Activated CD4-positive, alpha-beta T cell treated with anti-CD3 and anti-CD28 coated beads, Interleukin-2, amount 10 ng/mL, durations not matched to agents 24 days and 14 days (primary cell): ENCODE data around the gene KRTAP5-8. TPM values are rescaled to one million over a fixed set of nuclear protein-coding genes. Genes with fewer than 3 reads are reported as not detected.

Experiments
- DNase-seq: peaks from one replicate; pipeline ENCODE4 v3.0.0; 2022
- H3K27ac Mint-ChIP-seq: one replicate; pipeline ENCODE4 v1.8.0; 2022; ENCODE audit warnings: mild to moderate bottlenecking, mixed read lengths
- H3K27me3 Mint-ChIP-seq: one replicate; pipeline ENCODE4 v1.8.0; 2022; ENCODE audit warnings: mixed read lengths
- H3K36me3 Mint-ChIP-seq: one replicate; pipeline ENCODE4 v1.8.0; 2022; ENCODE audit warnings: low read depth, mild to moderate bottlenecking, mixed read lengths
- H3K4me1 Mint-ChIP-seq: one replicate; pipeline ENCODE4 v1.8.0; 2021; ENCODE audit warnings: mixed read lengths
- H3K4me3 Mint-ChIP-seq: one replicate; pipeline ENCODE4 v1.8.0; 2022; ENCODE audit warnings: mild to moderate bottlenecking, moderate library complexity, mixed read lengths
- H3K9me3 Mint-ChIP-seq: one replicate; pipeline ENCODE4 v1.8.0; 2021; ENCODE audit warnings: mixed read lengths
- intact Hi-C: fragments of 100-400 bp; cut with micrococcal nuclease; formaldehyde crosslinking; loops from one replicate; pipeline ENCODE4 v1.15.1; 2023
- total RNA-seq: library from RNA; stranded (reverse); gene quantifications from 2 replicates; pipeline ENCODE4 v1.2.3, GENCODE V29; 2022

The KRTAP5-8 gene
- total RNA-seq, 1 donor from 2014 or later = not detected

- Mint-ChIP-seq H3K9me3 (no peaks in the 10 kb centered on the region), H3K36me3 (peaks cover 73% of the 10 kb centered on the region), H3K4me1 (peaks cover 8% of the 10 kb centered on the region), H3K27me3 (no peaks in the 10 kb centered on the region), H3K4me3 (no peak overlapping the region), H3K27ac (no peak overlapping the region)
- intact Hi-C loops = no loop called here
- DNase-seq = no peak
These were observed 37.2 kb upstream of the KRTAP5-8 start for GRCh38 chr11:71500601-71501021.

DNA sequence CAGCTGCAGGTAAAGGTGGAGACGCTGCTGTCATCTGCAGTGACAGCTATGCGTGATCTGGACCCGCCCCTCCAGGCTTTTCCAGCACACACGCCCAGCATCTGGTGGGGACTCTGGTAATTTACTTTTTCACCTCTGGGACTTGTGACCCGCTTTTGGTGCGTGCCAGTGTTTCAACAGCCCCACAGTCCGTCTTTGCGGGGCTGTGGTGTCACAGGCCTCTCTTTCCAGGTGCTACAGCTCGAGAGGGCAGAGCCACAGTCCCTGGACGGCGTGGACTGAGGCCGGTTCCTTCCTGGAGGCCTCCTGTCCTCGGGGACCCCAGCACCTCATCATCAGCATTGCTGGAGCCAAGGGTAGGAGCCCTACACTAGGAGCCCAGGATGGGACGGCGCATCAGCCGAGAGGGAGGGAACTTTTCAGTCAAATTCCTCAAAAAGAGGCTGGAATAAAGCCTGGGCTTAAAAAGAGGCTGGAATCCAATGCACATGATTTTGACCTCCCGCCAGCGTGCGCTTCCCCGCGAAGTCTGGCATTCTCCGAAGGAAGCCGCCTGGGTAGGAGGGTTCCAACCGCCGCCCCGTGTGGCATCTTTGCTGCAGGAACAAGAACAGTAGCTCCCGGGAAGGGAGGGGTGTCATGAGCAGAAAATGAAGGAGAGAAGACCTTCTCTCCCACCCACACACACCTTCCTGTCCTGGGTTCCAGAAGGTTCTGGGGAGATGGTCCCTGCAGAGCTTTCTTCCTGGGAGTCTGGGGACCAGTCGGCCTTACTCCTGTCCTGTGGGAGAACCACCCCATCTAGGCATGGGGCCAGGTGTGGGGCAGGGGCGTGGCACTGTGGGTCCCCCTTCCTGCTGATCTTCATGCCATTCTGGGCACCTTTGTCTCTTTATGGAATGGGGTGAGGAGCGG lies 36.5 kb upstream of the KRTAP5-8 start:
- Mint-ChIP-seq H3K27ac (no peak overlapping the region), H3K4me3 (no peak overlapping the region), H3K36me3 (peaks cover 73% of the 10 kb centered on the region), H3K9me3 (no peaks in the 10 kb centered on the region), H3K27me3 (no peaks in the 10 kb centered on the region), H3K4me1 (peaks cover 8% of the 10 kb centered on the region)
- intact Hi-C loops = no loop called here
- DNase-seq = no peak

GRCh38 chr11:71502026-71502425 lies 35.8 kb upstream of the KRTAP5-8 start:
- H3K4me1 Mint-ChIP-seq = peaks cover 8% of the 10 kb centered on the region
- no peak for DNase-seq
- no peak overlapping the region for H3K27ac Mint-ChIP-seq
- intact Hi-C loops = no loop called here
- H3K27me3 Mint-ChIP-seq = no peaks in the 10 kb centered on the region
- peaks cover 70% of the 10 kb centered on the region for H3K36me3 Mint-ChIP-seq
- no peak overlapping the region for H3K4me3 Mint-ChIP-seq
- peaks cover 5% of the 10 kb centered on the region for H3K9me3 Mint-ChIP-seq

GRCh38 chr11:71502871-71503435 lies 34.9 kb upstream of the KRTAP5-8 start:
- H3K4me1 Mint-ChIP-seq = peaks cover 8% of the 10 kb centered on the region
- intact Hi-C loops = no loop called here
- peaks cover 7% of the 10 kb centered on the region for H3K9me3 Mint-ChIP-seq
- DNase-seq = no peak
- no peaks in the 10 kb centered on the region for H3K27me3 Mint-ChIP-seq
- H3K36me3 Mint-ChIP-seq = peaks cover 66% of the 10 kb centered on the region
- H3K27ac Mint-ChIP-seq = no peak overlapping the region
- H3K4me3 Mint-ChIP-seq = no peak overlapping the region

DNA sequence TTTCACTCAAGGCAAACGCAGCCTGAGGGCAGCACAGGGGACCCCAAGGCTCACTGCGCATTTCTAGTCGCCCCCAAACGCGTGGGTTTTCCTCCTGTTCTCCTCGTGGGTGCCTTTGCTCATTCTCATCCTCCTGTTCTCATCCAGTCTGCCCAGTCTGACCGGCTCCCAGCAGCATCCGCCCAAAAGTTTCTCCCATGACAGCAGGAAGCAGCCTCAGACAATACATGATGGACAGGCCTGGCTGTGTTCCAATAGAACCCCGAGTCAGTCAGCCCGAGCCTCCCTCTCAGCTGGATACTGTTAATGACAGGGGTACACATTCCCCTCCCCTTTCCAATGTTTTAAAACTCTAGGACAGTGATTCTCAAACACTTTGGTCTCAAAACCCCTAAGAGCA lies 33.3 kb upstream of the KRTAP5-8 start:
- Mint-ChIP-seq H3K9me3 (peaks cover 19% of the 10 kb centered on the region), H3K36me3 (peaks cover 52% of the 10 kb centered on the region), H3K4me3 (no peak overlapping the region), H3K4me1 (peaks cover 1% of the 10 kb centered on the region), H3K27ac (no peak overlapping the region), H3K27me3 (no peaks in the 10 kb centered on the region)
- intact Hi-C loops = no loop called here
- DNase-seq = no peak

- no peak overlapping the region for H3K27ac Mint-ChIP-seq
- no peak overlapping the region for H3K4me3 Mint-ChIP-seq
- intact Hi-C loops = no loop called here
- peaks cover 53% of the 10 kb centered on the region for H3K36me3 Mint-ChIP-seq
- peaks cover 1% of the 10 kb centered on the region for H3K4me1 Mint-ChIP-seq
- DNase-seq = no peak
- H3K9me3 Mint-ChIP-seq = peaks cover 23% of the 10 kb centered on the region
- H3K27me3 Mint-ChIP-seq = no peaks in the 10 kb centered on the region
These were observed 32.8 kb upstream of the KRTAP5-8 start for GRCh38 chr11:71505001-71505400.

- H3K4me3 Mint-ChIP-seq = no peak overlapping the region
- DNase-seq = no peak
- H3K27ac Mint-ChIP-seq = no peak overlapping the region
- H3K9me3 Mint-ChIP-seq = peaks cover 28% of the 10 kb centered on the region
- intact Hi-C loops = no loop called here
- H3K36me3 Mint-ChIP-seq = peaks cover 45% of the 10 kb centered on the region
- H3K4me1 Mint-ChIP-seq = peaks cover 1% of the 10 kb centered on the region
- H3K27me3 Mint-ChIP-seq = no peaks in the 10 kb centered on the region
These were observed 32.0 kb upstream of the KRTAP5-8 start for GRCh38 chr11:71505781-71506180.

DNA sequence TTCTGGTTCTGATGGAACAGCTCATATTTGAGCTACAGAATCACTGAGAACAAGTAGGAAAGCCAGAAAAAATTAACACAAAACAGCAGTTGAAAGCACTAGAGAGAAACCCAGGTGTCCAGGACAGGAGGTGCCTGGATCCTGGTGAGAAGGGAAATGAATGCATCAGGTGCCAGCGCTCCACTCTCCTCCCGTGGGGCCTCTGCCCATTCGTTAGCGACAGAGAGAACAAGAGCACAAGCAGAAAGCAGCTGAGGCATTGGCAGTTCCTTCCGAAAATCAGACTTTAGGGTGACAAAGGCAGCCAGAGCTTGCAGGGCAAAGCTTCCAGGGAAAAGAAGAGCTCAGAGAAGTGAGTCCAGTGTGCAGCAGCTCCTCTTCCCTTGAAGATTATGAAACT lies 30.7 kb upstream of the KRTAP5-8 start:
- Mint-ChIP-seq H3K4me1 (peaks cover 1% of the 10 kb centered on the region), H3K36me3 (peaks cover 36% of the 10 kb centered on the region), H3K4me3 (no peak overlapping the region), H3K27ac (no peak overlapping the region), H3K27me3 (no peaks in the 10 kb centered on the region), H3K9me3 (peaks cover 32% of the 10 kb centered on the region)
- DNase-seq = no peak
- intact Hi-C loops = no loop called here

DNA sequence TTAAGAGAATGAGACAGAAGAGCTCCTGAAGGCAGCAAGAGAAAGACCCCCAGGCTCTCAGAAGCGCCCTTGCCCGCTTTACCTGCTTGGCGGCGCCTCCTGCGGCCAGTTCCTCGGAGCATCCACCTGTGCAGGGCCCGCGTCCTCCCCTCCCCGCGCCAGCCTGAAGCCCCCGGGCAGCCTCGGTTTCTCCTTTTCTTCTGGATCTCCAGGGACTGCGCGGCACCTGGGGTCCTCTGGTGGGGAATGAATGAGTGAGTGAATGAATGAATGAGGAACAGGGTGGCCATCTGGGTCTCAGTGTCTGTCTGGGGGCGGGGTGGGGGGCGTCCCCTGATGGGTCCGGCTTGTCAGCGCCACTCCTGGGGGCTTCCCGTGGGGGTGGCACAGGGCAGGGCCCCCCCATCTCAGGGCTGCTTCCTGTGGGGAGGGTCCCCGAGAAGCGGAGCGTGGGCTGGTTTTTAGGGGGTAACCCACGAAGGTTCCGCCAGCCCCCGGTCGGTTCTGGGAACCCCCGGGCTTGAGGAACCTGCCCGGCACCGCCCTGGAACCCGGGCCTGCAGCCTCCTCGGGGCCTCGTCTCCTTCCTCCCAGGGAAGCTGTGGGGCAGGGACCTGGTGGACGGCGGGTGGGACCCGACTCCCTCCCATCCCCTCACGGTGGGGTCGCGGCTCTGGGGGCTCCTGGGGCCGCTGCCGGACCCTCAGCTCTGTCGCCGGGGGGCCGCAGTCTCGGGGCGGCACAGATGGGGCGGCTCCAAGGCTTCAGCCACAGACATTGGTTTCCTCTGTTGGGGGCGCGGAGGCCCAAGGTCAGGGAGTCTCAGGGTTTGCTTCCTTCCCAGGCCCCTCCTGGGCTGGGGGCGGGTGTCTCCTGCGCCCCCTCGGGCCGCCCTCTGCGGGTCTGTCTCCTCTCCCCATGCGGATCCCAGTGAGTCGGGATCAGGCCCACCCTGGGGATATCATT lies 19.0 kb upstream of the KRTAP5-8 start:
- Mint-ChIP-seq H3K27ac (no peak overlapping the region), H3K27me3 (no peaks in the 10 kb centered on the region), H3K9me3 (peaks cover 8% of the 10 kb centered on the region), H3K36me3 (no peaks in the 10 kb centered on the region), H3K4me3 (no peak overlapping the region), H3K4me1 (no peaks in the 10 kb centered on the region)
- no peak for DNase-seq
- intact Hi-C loops = no loop called here

DNA sequence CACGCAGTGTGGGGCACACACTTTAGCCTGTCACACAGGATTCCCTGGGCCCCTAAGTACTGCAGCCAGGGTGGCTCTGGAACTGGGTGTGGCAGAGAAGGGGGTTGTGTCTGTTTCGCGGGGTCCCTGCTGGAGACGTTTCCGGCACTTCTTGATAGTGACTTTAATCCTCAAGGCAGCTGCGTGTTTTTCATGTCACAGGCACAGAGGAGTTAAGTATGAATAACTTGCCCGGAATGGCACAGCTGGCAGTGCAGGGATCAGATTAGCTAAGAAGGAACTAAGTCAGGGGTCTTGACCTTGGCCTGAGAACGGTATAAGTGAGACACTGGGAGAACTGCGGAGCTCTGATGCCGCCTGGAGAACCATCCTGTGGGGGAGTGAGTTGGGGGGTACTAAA lies 18.3 kb upstream of the KRTAP5-8 start:
- Mint-ChIP-seq H3K27me3 (no peaks in the 10 kb centered on the region), H3K27ac (no peak overlapping the region), H3K9me3 (peaks cover 8% of the 10 kb centered on the region), H3K4me3 (no peak overlapping the region), H3K36me3 (no peaks in the 10 kb centered on the region), H3K4me1 (no peaks in the 10 kb centered on the region)
- intact Hi-C loops = no loop called here
- DNase-seq = no peak

DNA sequence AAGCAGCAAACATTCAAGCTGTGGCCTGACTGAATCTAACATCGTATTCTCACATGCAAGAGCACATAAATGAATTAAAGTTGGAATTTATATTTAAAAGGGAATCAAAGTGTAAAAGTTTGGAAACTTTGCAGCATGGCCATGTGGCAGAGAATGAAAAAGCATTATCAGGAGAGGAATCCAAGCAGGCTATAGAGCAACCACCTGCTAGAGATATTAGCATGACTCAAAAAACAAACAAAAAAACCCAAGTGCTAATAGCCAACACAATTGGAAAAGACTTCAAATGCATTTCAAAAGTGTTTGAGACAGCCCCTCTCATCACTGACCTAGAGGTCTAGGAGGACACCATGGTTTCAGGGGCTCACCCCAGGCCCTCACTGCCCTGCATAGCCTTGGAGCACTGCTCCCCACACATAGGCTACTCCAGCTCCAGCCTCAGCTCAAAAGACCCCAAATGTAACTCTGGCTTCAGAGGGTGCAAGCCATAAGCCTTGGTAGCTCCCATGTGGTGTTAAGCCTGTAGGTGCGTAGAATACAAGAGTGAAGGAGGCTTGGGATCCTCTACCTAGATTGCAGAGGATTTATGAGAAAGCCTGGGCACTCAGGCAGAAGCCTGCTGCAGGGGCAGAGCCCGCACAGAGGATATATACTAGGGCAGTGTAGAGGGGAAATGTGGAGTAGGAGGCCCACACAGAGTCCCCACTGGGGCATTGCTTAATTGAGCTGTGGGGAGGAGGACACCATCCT lies 12.5 kb upstream of the KRTAP5-8 start:
- Mint-ChIP-seq H3K4me1 (no peaks in the 10 kb centered on the region), H3K27me3 (no peaks in the 10 kb centered on the region), H3K27ac (no peak overlapping the region), H3K36me3 (no peaks in the 10 kb centered on the region), H3K9me3 (peaks cover 8% of the 10 kb centered on the region), H3K4me3 (no peak overlapping the region)
- intact Hi-C loops = no loop called here
- DNase-seq = no peak

GRCh38 chr11:71525938-71526495 lies 11.8 kb upstream of the KRTAP5-8 start:
- Mint-ChIP-seq H3K27me3 (no peaks in the 10 kb centered on the region), H3K4me3 (no peak overlapping the region), H3K36me3 (no peaks in the 10 kb centered on the region), H3K9me3 (peaks cover 8% of the 10 kb centered on the region), H3K27ac (no peak overlapping the region), H3K4me1 (no peaks in the 10 kb centered on the region)
- intact Hi-C loops = no loop called here
- no peak for DNase-seq
